CD14-positive monocyte (primary cell): ENCODE results near the gene INPPL1. TPM values are rescaled to one million over a fixed set of nuclear protein-coding genes. Genes with fewer than 3 reads are reported as not detected.

ENCODE experiments used
- DNase-seq, 3 donors: peaks; one replicate each; pipeline ENCODE4 v3.0.0-alpha.2; 2011 to 2022
- H2AFZ ChIP-seq: 2 replicates; pipeline ENCODE4 v1.6.0; 2012; ENCODE audit warnings: mild to moderate bottlenecking, low read depth, low read length, inconsistent platforms; ENCODE audit not compliant: insufficient read depth, poor library complexity, severe bottlenecking
- H3K27ac ChIP-seq, 2 donors: 1 replicate in 1 of 2; 2 replicates in 1 of 2; pipeline ENCODE4 v1.5.1; 2012 to 2013; ENCODE audit warnings: low read length in 2 of 2, control low read depth in 1 of 2, inconsistent platforms in 1 of 2, low read depth in 1 of 2, mild to moderate bottlenecking in 1 of 2
- H3K27me3 ChIP-seq, 2 donors: one replicate each; pipeline versions ENCODE4 v1.6.0 to v1.6.1; 2011 to 2013; ENCODE audit warnings: low read length in 2 of 2; ENCODE audit not compliant: control insufficient read depth in 2 of 2, insufficient read depth in 2 of 2
- H3K36me3 ChIP-seq, 2 donors: replicated peaks in 1 of 2; 1 replicate in 1 of 2; 2 replicates in 1 of 2; pipeline versions ENCODE4 v1.5.1 to v1.6.1; 2012 to 2013; ENCODE audit warnings: low read length in 2 of 2, control low read depth in 1 of 2, inconsistent platforms in 1 of 2, mild to moderate bottlenecking in 1 of 2; ENCODE audit not compliant: insufficient read depth in 2 of 2, control insufficient read depth in 1 of 2
- H3K4me1 ChIP-seq, 2 donors: 1 replicate in 1 of 2; 2 replicates in 1 of 2; pipeline versions ENCODE4 v1.5.1 to v1.6.1; 2012 to 2013; ENCODE audit warnings: low read length in 2 of 2, control low read depth in 1 of 2, inconsistent platforms in 1 of 2, mild to moderate bottlenecking in 1 of 2, moderate library complexity in 1 of 2; ENCODE audit not compliant: insufficient read depth in 2 of 2, control insufficient read depth in 1 of 2
- H3K4me2 ChIP-seq: replicated peaks from 2 replicates; pipeline ENCODE3; 2012; ENCODE audit warnings: low read length, moderate library complexity, mild to moderate bottlenecking; ENCODE audit not compliant: poor library complexity, severe bottlenecking; ENCODE audit errors: extremely low read depth
- H3K4me3 ChIP-seq, 3 experiments: fragments of 200-600 bp in 1 of 3; sonication (generic) in 1 of 3; replicated peaks in 1 of 3; 1 replicate in 2 of 3; 2 replicates in 1 of 3; pipeline ENCODE4 v1.5.1; 2011 to 2013; ENCODE audit warnings: low read length in 3 of 3, mild to moderate bottlenecking in 3 of 3, control low read depth in 2 of 3, low read depth in 2 of 3, inconsistent platforms in 1 of 3, moderate library complexity in 1 of 3
- H3K79me2 ChIP-seq: 2 replicates; pipeline ENCODE4 v1.6.0; 2012; ENCODE audit warnings: mild to moderate bottlenecking, control low read depth, inconsistent platforms, low read length, moderate library complexity; ENCODE audit not compliant: insufficient read depth
- H3K9ac ChIP-seq: 2 replicates; pipeline ENCODE4 v1.6.0; 2017; ENCODE audit warnings: low read length, mild to moderate bottlenecking; ENCODE audit not compliant: insufficient read depth, poor library complexity, severe bottlenecking
- H3K9me3 ChIP-seq, 2 donors: replicated peaks in 1 of 2; 1 replicate in 1 of 2; 2 replicates in 1 of 2; pipeline versions ENCODE4 v1.5.1 to v1.6.1; 2012 to 2013; ENCODE audit warnings: low read length in 2 of 2, control low read depth in 1 of 2; ENCODE audit not compliant: control insufficient read depth in 1 of 2, insufficient read depth in 1 of 2
- H4K20me1 ChIP-seq: 2 replicates; pipeline ENCODE4 v1.6.0; 2012; ENCODE audit warnings: mild to moderate bottlenecking, low read length, control low read depth, moderate library complexity; ENCODE audit not compliant: insufficient read depth
- H3K27ac Mint-ChIP-seq, 7 donors: one replicate each; pipeline ENCODE4 v1.8.0; 2020; ENCODE audit warnings: mild to moderate bottlenecking in 7 of 7, mixed read lengths in 7 of 7, moderate library complexity in 6 of 7, inconsistent platforms in 2 of 7
- H3K27me3 Mint-ChIP-seq, 3 donors: one replicate each; pipeline ENCODE4 v1.8.0; 2021 to 2022; ENCODE audit warnings: low read depth in 3 of 3, mild to moderate bottlenecking in 3 of 3, mixed read lengths in 3 of 3, moderate library complexity in 3 of 3, inconsistent platforms in 1 of 3
- H3K36me3 Mint-ChIP-seq, 2 donors: one replicate each; pipeline ENCODE4 v1.8.0; 2020; ENCODE audit warnings: mixed read lengths in 2 of 2, inconsistent platforms in 1 of 2, mild to moderate bottlenecking in 1 of 2
- H3K4me1 Mint-ChIP-seq: one replicate; pipeline ENCODE4 v1.8.0; 2020; ENCODE audit warnings: mild to moderate bottlenecking, mixed read lengths
- H3K4me3 Mint-ChIP-seq, 2 donors: one replicate each; pipeline ENCODE4 v1.8.0; 2020; ENCODE audit warnings: mild to moderate bottlenecking in 2 of 2, mixed read lengths in 2 of 2, moderate library complexity in 1 of 2
- H3K9me3 Mint-ChIP-seq, 7 donors: one replicate each; pipeline ENCODE4 v1.8.0; 2020 to 2022; ENCODE audit warnings: mixed read lengths in 7 of 7, mild to moderate bottlenecking in 6 of 7, moderate library complexity in 6 of 7, inconsistent platforms in 2 of 7
- CTCF ChIP-seq: fragments of 200-600 bp; IDR thresholded peaks from one replicate; pipeline ENCODE4 v1.8.0; 2022; ENCODE audit warnings: antibody characterized with exemption, mild to moderate bottlenecking
- WGBS: methylation state at CpG from one replicate; pipeline ENCODE4 v1.1.5; 2013; ENCODE audit warnings: missing lambda C conversion rate; ENCODE audit not compliant: insufficient coverage; 5-methylcytosine and 5-hydroxymethylcytosine counted together
- intact Hi-C, 2 donors: fragments of 100-400 bp; cut with micrococcal nuclease; formaldehyde crosslinking; loops; one replicate each; pipeline versions ENCODE4 v1.15.0 to v1.15.1; 2023
- polyA plus RNA-seq, 3 donors: library from polyadenylated mRNA; depleted of rRNA in 1 of 3; unstranded in 2 of 3; stranded (reverse) in 1 of 3; fragments of 300-500 nt in 2 of 3; fragments of >200 nt in 1 of 3; fragmentation: Illumina TruSeq in 2 of 3; gene quantifications; 1 replicate in 2 of 3; 2 replicates in 1 of 3; pipeline ENCODE4 v1.2.3, GENCODE V29; 2012 to 2021

The INPPL1 gene
- polyA plus RNA-seq, 3 donors: 11.8 to 390 (median 12.6) TPM

GRCh38 chr11:72202571-72202970 lies 22.0 kb upstream of the INPPL1 start:
- Histone ChIP-seq H3K4me3 (no peak overlapping the region), H3K36me3 (no peaks in the 10 kb centered on the region), H3K79me2 (no peaks in the 10 kb centered on the region), H3K9ac (no peak overlapping the region), H2AFZ (no peak overlapping the region), H3K27me3 (no peaks in the 10 kb centered on the region), H3K4me2 (no peak overlapping the region), H3K27ac (no peak overlapping the region), H4K20me1 (no peaks in the 10 kb centered on the region), H3K9me3 (no peaks in the 10 kb centered on the region), H3K4me1 (peaks cover 41 to 44% of the 10 kb centered on the region in 2 donors)
- Mint-ChIP-seq H3K27ac (no peak overlapping the region), H3K4me3 (no peak overlapping the region), H3K27me3 (peaks cover 0 to 2% (median 0%) of the 10 kb centered on the region in 3 donors), H3K9me3 (peaks cover 0 to 4% (median 0%) of the 10 kb centered on the region in 7 donors), H3K4me1 (peaks cover 41% of the 10 kb centered on the region), H3K36me3 (no peaks in the 10 kb centered on the region)
- intact Hi-C loops: no loop called here
- no peak for DNase-seq
- WGBS: 100% methylated on average over 5 of the region's 6 CpGs
- TF ChIP-seq CTCF: no peak

GRCh38 chr11:72203163-72203562 lies 21.4 kb upstream of the INPPL1 start:
- no peak for TF ChIP-seq CTCF
- Histone ChIP-seq H3K4me2 (no peak overlapping the region), H3K79me2 (no peaks in the 10 kb centered on the region), H3K27ac (no peak overlapping the region), H2AFZ (no peak overlapping the region), H3K9ac (no peak overlapping the region), H3K4me1 (peaks cover 47 to 50% of the 10 kb centered on the region in 2 donors), H4K20me1 (no peaks in the 10 kb centered on the region), H3K4me3 (no peak overlapping the region), H3K36me3 (no peaks in the 10 kb centered on the region), H3K9me3 (no peaks in the 10 kb centered on the region), H3K27me3 (no peaks in the 10 kb centered on the region)
- H3K27ac Mint-ChIP-seq: peak overlapping the region in 1 of 7 donors; percentile 69
- WGBS: 86% methylated on average over 1 of the region's 2 CpGs
- no peak overlapping the region for H3K4me3 Mint-ChIP-seq
- no peak for DNase-seq
- peaks cover 0 to 4% (median 0%) of the 10 kb centered on the region in 7 donors for H3K9me3 Mint-ChIP-seq
- peaks cover 0 to 2% (median 0%) of the 10 kb centered on the region in 3 donors for H3K27me3 Mint-ChIP-seq
- H3K4me1 Mint-ChIP-seq: peaks cover 47% of the 10 kb centered on the region
- intact Hi-C loops: no loop called here
- H3K36me3 Mint-ChIP-seq: no peaks in the 10 kb centered on the region
